CD14-positive monocyte (primary cell): ENCODE measurements around the gene PKP4. TPM values are rescaled to one million over a fixed set of nuclear protein-coding genes. Genes with fewer than 3 reads are reported as not detected.

Source experiments
- DNase-seq, 3 donors: peaks; one replicate each; pipeline ENCODE4 v3.0.0-alpha.2; 2011 to 2022
- H2AFZ ChIP-seq: 2 replicates; pipeline ENCODE4 v1.6.0; 2012; ENCODE audit warnings: mild to moderate bottlenecking, low read depth, low read length, inconsistent platforms; ENCODE audit not compliant: insufficient read depth, poor library complexity, severe bottlenecking
- H3K27ac ChIP-seq, 2 donors: 1 replicate in 1 of 2; 2 replicates in 1 of 2; pipeline ENCODE4 v1.5.1; 2012 to 2013; ENCODE audit warnings: low read length in 2 of 2, control low read depth in 1 of 2, inconsistent platforms in 1 of 2, low read depth in 1 of 2, mild to moderate bottlenecking in 1 of 2
- H3K27me3 ChIP-seq, 2 donors: one replicate each; pipeline versions ENCODE4 v1.6.0 to v1.6.1; 2011 to 2013; ENCODE audit warnings: low read length in 2 of 2; ENCODE audit not compliant: control insufficient read depth in 2 of 2, insufficient read depth in 2 of 2
- H3K36me3 ChIP-seq, 2 donors: replicated peaks in 1 of 2; 1 replicate in 1 of 2; 2 replicates in 1 of 2; pipeline versions ENCODE4 v1.5.1 to v1.6.1; 2012 to 2013; ENCODE audit warnings: low read length in 2 of 2, control low read depth in 1 of 2, inconsistent platforms in 1 of 2, mild to moderate bottlenecking in 1 of 2; ENCODE audit not compliant: insufficient read depth in 2 of 2, control insufficient read depth in 1 of 2
- H3K4me1 ChIP-seq, 2 donors: 1 replicate in 1 of 2; 2 replicates in 1 of 2; pipeline versions ENCODE4 v1.5.1 to v1.6.1; 2012 to 2013; ENCODE audit warnings: low read length in 2 of 2, control low read depth in 1 of 2, inconsistent platforms in 1 of 2, mild to moderate bottlenecking in 1 of 2, moderate library complexity in 1 of 2; ENCODE audit not compliant: insufficient read depth in 2 of 2, control insufficient read depth in 1 of 2
- H3K4me2 ChIP-seq: replicated peaks from 2 replicates; pipeline ENCODE3; 2012; ENCODE audit warnings: low read length, moderate library complexity, mild to moderate bottlenecking; ENCODE audit not compliant: poor library complexity, severe bottlenecking; ENCODE audit errors: extremely low read depth
- H3K4me3 ChIP-seq, 3 experiments: fragments of 200-600 bp in 1 of 3; sonication (generic) in 1 of 3; replicated peaks in 1 of 3; 1 replicate in 2 of 3; 2 replicates in 1 of 3; pipeline ENCODE4 v1.5.1; 2011 to 2013; ENCODE audit warnings: low read length in 3 of 3, mild to moderate bottlenecking in 3 of 3, control low read depth in 2 of 3, low read depth in 2 of 3, inconsistent platforms in 1 of 3, moderate library complexity in 1 of 3
- H3K79me2 ChIP-seq: 2 replicates; pipeline ENCODE4 v1.6.0; 2012; ENCODE audit warnings: mild to moderate bottlenecking, control low read depth, inconsistent platforms, low read length, moderate library complexity; ENCODE audit not compliant: insufficient read depth
- H3K9ac ChIP-seq: 2 replicates; pipeline ENCODE4 v1.6.0; 2017; ENCODE audit warnings: low read length, mild to moderate bottlenecking; ENCODE audit not compliant: insufficient read depth, poor library complexity, severe bottlenecking
- H3K9me3 ChIP-seq, 2 donors: replicated peaks in 1 of 2; 1 replicate in 1 of 2; 2 replicates in 1 of 2; pipeline versions ENCODE4 v1.5.1 to v1.6.1; 2012 to 2013; ENCODE audit warnings: low read length in 2 of 2, control low read depth in 1 of 2; ENCODE audit not compliant: control insufficient read depth in 1 of 2, insufficient read depth in 1 of 2
- H4K20me1 ChIP-seq: 2 replicates; pipeline ENCODE4 v1.6.0; 2012; ENCODE audit warnings: mild to moderate bottlenecking, low read length, control low read depth, moderate library complexity; ENCODE audit not compliant: insufficient read depth
- H3K27ac Mint-ChIP-seq, 7 donors: one replicate each; pipeline ENCODE4 v1.8.0; 2020; ENCODE audit warnings: mild to moderate bottlenecking in 7 of 7, mixed read lengths in 7 of 7, moderate library complexity in 6 of 7, inconsistent platforms in 2 of 7
- H3K27me3 Mint-ChIP-seq, 3 donors: one replicate each; pipeline ENCODE4 v1.8.0; 2021 to 2022; ENCODE audit warnings: low read depth in 3 of 3, mild to moderate bottlenecking in 3 of 3, mixed read lengths in 3 of 3, moderate library complexity in 3 of 3, inconsistent platforms in 1 of 3
- H3K36me3 Mint-ChIP-seq, 2 donors: one replicate each; pipeline ENCODE4 v1.8.0; 2020; ENCODE audit warnings: mixed read lengths in 2 of 2, inconsistent platforms in 1 of 2, mild to moderate bottlenecking in 1 of 2
- H3K4me1 Mint-ChIP-seq: one replicate; pipeline ENCODE4 v1.8.0; 2020; ENCODE audit warnings: mild to moderate bottlenecking, mixed read lengths
- H3K4me3 Mint-ChIP-seq, 2 donors: one replicate each; pipeline ENCODE4 v1.8.0; 2020; ENCODE audit warnings: mild to moderate bottlenecking in 2 of 2, mixed read lengths in 2 of 2, moderate library complexity in 1 of 2
- H3K9me3 Mint-ChIP-seq, 7 donors: one replicate each; pipeline ENCODE4 v1.8.0; 2020 to 2022; ENCODE audit warnings: mixed read lengths in 7 of 7, mild to moderate bottlenecking in 6 of 7, moderate library complexity in 6 of 7, inconsistent platforms in 2 of 7
- WGBS: methylation state at CpG from one replicate; pipeline ENCODE4 v1.1.5; 2013; ENCODE audit warnings: missing lambda C conversion rate; ENCODE audit not compliant: insufficient coverage; 5-methylcytosine and 5-hydroxymethylcytosine counted together
- intact Hi-C, 2 donors: fragments of 100-400 bp; cut with micrococcal nuclease; formaldehyde crosslinking; loops; one replicate each; pipeline versions ENCODE4 v1.15.0 to v1.15.1; 2023
- polyA plus RNA-seq, 3 donors: library from polyadenylated mRNA; depleted of rRNA in 1 of 3; unstranded in 2 of 3; stranded (reverse) in 1 of 3; fragments of 300-500 nt in 2 of 3; fragments of >200 nt in 1 of 3; fragmentation: Illumina TruSeq in 2 of 3; gene quantifications; 1 replicate in 2 of 3; 2 replicates in 1 of 3; pipeline ENCODE4 v1.2.3, GENCODE V29; 2012 to 2021
- TF ChIP-seq, protein P1 (sequence below): fragments of 200-600 bp; IDR thresholded peaks from one replicate; pipeline ENCODE4 v1.8.0; 2022; ENCODE audit warnings: antibody characterized with exemption, mild to moderate bottlenecking

PKP4 gene
- polyA plus RNA-seq, 3 donors = 0.33 to 9.4 (median 0.73) TPM

DNA sequence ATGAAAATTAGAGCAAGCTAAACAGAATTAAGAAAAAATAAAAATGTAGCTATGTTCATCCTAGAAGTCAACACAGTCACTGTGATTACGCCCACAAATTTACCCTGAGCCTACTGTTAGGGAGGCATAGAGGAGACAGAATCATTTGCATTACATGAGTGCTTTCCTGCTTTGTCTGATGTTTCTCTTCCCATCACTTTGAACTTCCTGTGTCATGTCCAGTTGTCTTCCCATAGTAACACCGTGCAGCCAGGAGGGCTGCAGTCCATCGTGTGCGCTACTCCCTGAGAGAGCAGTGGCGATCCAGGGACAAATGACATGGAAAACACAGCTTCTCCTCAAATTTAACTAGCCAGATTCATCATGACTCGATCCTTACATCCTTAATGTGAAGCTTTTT is 188.5 kb downstream of the PKP4 start:
- TF ChIP-seq, protein P1, sequence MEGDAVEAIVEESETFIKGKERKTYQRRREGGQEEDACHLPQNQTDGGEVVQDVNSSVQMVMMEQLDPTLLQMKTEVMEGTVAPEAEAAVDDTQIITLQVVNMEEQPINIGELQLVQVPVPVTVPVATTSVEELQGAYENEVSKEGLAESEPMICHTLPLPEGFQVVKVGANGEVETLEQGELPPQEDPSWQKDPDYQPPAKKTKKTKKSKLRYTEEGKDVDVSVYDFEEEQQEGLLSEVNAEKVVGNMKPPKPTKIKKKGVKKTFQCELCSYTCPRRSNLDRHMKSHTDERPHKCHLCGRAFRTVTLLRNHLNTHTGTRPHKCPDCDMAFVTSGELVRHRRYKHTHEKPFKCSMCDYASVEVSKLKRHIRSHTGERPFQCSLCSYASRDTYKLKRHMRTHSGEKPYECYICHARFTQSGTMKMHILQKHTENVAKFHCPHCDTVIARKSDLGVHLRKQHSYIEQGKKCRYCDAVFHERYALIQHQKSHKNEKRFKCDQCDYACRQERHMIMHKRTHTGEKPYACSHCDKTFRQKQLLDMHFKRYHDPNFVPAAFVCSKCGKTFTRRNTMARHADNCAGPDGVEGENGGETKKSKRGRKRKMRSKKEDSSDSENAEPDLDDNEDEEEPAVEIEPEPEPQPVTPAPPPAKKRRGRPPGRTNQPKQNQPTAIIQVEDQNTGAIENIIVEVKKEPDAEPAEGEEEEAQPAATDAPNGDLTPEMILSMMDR = no peak
- DNase-seq = no peak
- Mint-ChIP-seq H3K4me1 (no peaks in the 10 kb centered on the region), H3K27ac (no peak overlapping the region), H3K36me3 (peaks cover 16 to 38% of the 10 kb centered on the region in 2 donors), H3K27me3 (no peaks in the 10 kb centered on the region), H3K4me3 (no peak overlapping the region), H3K9me3 (no peaks in the 10 kb centered on the region)
- intact Hi-C loops = no loop called here
- H2AFZ ChIP-seq = no peak overlapping the region
- no peaks in the 10 kb centered on the region for H4K20me1 ChIP-seq
- no peaks in the 10 kb centered on the region for H3K4me1 ChIP-seq
- H3K9ac ChIP-seq = no peak overlapping the region
- no peak overlapping the region for H3K4me2 ChIP-seq
- 100% methylated on average over 4 of the region's 6 CpGs for WGBS
- H3K9me3 ChIP-seq = no peaks in the 10 kb centered on the region
- no peak overlapping the region for H3K27ac ChIP-seq
- no peaks in the 10 kb centered on the region for H3K79me2 ChIP-seq
- no peak overlapping the region for H3K4me3 ChIP-seq
- H3K36me3 ChIP-seq = peaks cover 4 to 20% of the 10 kb centered on the region in 2 donors
- no peaks in the 10 kb centered on the region for H3K27me3 ChIP-seq

DNA sequence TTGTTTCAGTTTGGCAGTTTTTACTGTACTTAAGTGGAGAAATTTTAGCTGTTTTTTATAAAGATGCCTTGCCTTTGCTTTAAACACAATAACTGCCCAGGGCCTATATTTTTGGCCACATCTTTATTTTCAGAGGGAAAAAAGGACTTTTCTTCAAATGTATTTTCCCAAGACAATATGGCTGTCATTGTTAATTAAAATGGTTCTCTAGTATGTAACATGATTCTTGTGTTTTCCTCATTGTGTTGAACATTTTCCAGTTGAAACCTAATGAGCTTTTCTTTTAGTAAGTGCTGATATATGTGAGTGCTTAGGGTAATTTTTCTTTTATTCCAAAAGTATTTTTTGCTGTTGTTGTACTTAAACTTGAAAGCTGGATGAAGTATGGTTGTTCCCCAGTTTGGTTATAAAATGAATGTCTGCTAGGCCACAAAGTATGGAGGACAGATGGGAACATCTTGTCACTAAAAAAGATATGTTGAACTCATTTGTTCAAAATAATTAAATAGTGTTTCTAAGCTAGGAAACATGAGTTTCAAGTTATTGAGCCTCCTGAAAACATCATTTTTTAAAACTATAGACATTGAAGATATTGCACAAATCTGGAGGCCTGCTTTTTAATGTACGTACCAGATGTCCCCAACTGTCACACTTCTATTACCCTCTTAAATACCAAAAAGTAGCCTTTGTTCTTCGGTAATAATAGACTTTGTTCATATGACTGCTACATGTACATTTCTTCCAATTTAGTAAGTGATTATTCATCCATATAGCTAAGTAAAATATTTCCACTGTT is 190.9 kb downstream of the PKP4 start:
- DNase-seq = no peak
- peaks cover 8% of the 10 kb centered on the region for H3K4me1 Mint-ChIP-seq
- Histone ChIP-seq H3K79me2 (no peaks in the 10 kb centered on the region), H3K9me3 (no peaks in the 10 kb centered on the region), H3K27me3 (no peaks in the 10 kb centered on the region), H3K36me3 (peaks cover 4 to 8% of the 10 kb centered on the region in 2 donors), H3K27ac (no peak overlapping the region), H3K4me1 (no peaks in the 10 kb centered on the region), H3K9ac (no peak overlapping the region), H3K4me2 (no peak overlapping the region), H4K20me1 (no peaks in the 10 kb centered on the region), H3K4me3 (no peak overlapping the region), H2AFZ (no peak overlapping the region)
- intact Hi-C loops = no loop called here
- no peak overlapping the region for H3K27ac Mint-ChIP-seq
- 100% methylated on average over 1 of the region's 2 CpGs for WGBS
- H3K36me3 Mint-ChIP-seq = peaks cover 13 to 33% of the 10 kb centered on the region in 2 donors
- peaks cover 0 to 2% (median 1%) of the 10 kb centered on the region in 3 donors for H3K27me3 Mint-ChIP-seq
- TF ChIP-seq, protein P1 = no peak
- no peaks in the 10 kb centered on the region for H3K9me3 Mint-ChIP-seq
- no peak overlapping the region for H3K4me3 Mint-ChIP-seq
